GM19438 (cell line): ENCODE results near the gene OLFML2A.
A peak's percentile ranks its signal among the peaks of the same experiment; 100 is the strongest.

Source experiments
- ATAC-seq: cut with Tn5 transposase; IDR thresholded peaks from one replicate; pipeline ENCODE4 v1.9.1; 2021; ENCODE audit warnings: low read depth; ENCODE audit not compliant: unreplicated experiment

Gene OLFML2A

GRCh38 chr9:124846969-124847368 lies 70.0 kb downstream of the OLFML2A start:
- no peak for ATAC-seq

DNA sequence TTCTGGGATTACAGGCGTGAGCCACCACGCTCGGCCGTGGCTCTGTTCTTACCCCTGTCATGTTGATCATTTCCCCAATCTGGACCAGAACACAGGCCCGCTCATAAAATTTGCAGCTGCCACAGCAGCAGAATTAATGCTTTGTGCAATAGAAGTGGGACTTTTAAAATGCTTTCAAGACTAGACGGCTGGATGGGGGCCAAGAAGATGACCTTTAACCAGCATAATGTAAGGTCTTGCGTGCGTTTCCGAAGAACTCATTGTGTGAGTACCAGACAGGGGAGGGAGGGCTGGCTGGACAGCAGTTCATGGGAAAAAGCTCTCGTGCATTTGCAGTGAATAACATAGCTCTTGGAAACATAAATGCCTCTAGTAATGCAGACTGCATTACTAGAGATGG lies 72.9 kb downstream of the OLFML2A start:
- no peak for ATAC-seq

DNA sequence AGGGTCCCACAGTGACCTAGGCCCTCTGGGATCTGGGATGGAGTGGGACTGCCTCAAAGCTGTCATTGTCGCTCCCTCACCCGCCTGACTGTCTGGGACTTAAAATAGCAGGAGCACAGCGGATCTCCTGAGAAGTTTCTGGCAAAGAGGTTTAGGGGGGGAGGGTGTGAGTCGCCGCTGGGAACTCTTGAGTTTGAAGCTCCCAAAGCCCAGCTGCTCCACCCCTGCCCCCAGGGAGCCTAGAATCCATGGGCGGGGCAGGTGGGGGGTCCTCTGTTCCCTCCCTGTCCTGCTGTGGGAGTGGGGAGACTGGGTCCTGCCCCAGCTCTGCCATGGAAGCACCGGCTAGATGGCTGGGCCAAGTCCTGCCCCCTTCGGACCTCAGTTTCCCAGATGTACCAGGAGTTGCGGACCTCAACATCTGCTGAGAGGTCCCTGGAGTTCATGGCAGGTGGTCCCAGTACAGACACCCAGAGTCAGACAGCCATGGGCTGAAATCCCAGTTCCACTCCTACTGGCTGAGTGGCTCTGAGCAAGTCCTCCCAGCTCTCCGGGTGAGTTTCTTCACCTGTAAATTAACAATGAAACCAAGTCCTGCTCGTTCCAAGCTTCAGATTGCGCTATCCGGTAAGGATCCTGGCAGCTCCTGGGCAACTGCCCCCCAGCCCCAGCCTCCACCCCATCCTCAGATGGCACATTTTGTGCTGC lies 75.3 kb downstream of the OLFML2A start:
- no peak for ATAC-seq

DNA sequence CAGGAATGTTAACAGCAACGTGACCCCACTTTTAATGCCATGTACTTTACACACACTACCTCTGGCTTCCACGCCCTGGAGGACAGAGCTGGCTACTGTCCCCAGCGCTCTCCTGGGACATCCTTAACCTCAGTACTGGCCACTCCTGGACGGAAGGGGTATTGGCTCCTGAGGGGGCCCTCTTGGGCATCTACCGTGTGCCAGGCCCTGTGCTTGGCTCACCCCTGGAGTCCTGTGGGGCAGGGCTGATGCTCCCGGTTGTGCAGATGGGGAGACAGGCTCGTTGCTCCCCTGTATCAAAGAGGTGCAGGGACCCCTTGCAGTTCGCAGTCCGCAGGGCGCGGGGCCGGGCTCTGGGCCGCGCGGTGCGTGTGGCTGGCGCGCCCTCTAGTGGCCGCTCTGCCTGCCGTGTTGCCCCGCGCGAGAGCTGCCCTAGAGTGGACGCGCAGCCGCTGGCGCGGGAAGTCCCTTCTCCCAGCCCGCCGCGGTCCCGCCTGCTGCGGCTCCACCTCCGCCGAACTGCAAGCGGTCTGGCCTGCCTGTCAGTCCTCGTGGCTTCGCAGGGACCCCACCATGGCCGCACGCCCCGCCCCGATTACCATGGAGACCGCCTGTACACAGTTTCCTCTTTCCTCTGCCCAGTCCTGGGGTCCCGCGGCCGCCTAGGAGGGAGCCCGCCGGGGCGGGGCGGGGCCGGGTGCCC lies 76.0 kb downstream of the OLFML2A start, which contains the start of gene WDR38:
WDR38 (plus strand) TSS at position 632 of the 703 bp plus-strand sequence. CDS start 72 bp downstream, outside the sequence.
- ATAC-seq: peak; percentile 61

GRCh38 chr9:124853605-124854143 lies 76.7 kb downstream of the OLFML2A start:
- no peak for ATAC-seq

DNA sequence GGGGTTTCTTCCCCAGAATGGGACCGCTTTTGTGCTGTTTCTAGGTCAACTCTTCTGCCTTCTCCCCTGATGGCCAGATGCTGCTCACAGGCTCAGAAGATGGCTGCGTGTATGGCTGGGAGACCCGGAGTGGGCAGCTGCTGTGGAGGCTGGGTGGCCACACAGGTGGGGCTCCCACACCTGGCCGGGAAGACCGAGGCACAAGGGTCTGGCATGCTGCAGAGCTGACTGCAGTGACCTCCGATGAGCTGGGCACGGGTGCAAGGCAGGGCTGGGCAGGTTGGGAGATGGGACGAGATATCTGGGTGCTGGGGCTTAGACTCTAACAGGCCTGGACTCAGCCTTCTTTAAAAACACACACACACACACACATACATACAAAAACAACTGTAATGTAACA lies 77.2 kb downstream of the OLFML2A start:
- no peak for ATAC-seq

DNA sequence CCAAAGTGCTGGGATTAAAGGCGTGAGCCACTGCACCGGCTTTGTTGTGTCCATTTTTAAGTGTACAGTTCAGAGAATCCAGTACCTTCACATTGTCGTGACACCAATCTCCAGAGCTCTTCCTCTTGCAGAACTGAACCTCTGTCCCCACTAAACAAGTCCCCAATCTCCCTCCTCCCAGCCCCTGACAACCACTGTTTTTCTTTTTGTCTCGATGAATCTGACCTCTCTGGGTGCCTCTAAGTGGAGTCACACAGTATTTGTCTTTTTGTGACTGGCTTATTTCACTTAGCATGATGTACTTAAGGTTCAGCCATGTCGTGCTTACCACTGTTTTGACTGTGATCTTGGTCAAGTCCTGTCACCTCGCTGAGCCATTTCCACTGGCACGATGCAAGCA lies 77.9 kb downstream of the OLFML2A start:
- no peak for ATAC-seq

- ATAC-seq: no peak
These were observed 78.6 kb downstream of the OLFML2A start for GRCh38 chr9:124855566-124855943.

DNA sequence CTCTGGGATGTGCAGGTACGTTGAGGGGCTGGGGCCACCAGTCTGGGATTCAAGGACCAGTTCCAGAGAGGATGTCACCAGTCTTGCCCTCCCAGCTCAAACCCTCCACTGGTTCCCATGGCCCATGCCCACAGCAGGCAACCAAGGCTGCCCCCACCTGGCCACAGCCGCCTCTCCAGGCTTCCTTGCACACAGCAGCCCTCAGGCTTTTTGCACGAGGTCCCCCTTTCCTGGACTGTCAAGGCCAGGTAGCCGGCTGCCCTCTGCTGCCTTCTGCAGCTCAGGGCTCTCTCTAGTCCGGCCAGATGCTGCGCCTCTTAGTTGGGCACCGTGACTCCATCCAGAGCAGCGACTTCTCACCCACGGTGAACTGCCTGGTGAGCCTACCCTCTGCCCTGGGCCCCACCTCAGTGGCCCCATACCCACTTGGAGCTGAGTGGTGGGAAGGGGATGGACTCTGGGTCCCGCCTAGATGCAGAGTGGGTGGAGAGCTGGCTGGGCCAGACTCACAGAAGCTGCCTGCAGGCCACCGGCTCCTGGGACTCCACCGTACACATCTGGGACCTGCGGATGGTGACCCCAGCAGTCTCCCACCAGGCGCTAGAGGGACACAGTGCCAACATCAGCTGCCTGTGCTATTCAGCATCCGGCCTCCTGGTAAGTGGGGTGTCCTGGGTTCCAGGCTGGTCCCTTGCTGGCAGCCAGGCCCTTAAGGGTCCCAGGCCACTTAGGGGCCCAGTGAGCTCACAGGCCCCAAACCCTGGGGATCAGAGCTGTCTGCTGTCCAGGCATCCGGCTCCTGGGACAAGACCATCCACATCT lies 79.2 kb downstream of the OLFML2A start:
- no peak for ATAC-seq

DNA sequence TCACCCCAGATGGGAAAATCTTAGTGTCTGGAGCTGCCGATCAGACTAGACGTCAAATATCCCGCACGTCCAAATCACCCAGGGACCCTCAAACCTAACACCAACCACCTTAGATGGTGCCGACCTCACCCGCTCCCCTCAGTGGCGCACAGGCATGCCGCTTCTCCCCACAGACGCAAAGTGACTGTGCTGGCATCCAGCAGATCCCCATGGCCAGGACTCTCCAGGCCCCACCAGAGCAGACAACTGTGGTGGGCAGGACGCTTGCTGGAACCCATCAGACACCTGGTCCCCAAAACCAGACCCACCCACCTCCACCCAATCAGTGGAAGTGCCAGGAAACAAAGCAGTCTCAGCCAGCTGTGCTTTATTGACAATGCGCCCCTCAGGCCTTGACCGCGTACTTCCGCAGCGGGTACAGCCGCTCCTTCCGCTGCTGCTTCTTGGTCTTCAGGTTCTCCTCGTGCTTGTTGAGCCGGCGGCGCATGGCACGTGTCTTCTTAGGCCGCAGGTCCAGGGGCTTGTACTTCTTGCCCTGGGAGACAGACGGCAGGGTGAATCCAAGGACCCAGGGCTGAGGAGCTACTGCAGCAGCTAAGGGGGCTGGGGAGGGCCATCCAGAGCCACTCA lies 80.7 kb downstream of the OLFML2A start:
- no peak for ATAC-seq

GRCh38 chr9:124858330-124859046 lies 81.6 kb downstream of the OLFML2A start:
- no peak for ATAC-seq

GRCh38 chr9:124859803-124860581 lies 83.1 kb downstream of the OLFML2A start:
- ATAC-seq: no peak

DNA sequence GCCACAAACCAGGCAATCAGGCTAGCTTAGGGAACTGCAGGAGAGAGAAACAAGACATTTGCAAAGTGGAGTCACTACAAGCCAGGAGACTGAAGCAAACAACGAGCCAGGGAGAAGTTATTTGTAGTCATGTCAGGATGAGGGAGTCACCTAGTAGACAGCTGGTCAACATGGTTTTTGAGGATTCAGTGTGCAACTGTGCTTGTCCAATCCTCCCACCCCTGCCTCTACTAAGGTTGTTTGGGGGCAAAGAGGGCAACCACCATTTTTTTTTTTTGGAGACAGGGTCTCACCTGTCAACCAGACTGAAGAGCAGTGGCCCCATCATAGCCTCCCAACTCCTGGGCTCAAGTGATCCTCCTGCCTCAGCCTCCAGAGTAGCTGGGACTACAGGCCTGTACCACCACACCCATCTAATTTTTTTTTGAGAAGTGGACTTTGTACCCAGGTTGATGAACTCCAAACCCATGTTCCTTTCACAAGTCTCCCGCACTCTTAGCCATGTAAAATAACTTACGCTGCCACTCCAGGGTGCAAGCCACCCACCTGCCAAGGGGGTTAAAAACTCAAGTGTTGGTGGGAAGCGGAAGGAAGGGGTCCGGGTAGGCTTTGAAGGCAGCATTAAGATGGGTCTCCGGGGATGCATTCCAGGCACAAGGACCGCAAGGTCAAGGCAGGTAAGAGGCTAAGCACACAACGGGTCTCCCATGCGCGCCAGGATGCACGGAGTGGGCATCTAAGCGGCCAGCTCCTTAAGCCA lies 83.8 kb downstream of the OLFML2A start:
- ATAC-seq: no peak

DNA sequence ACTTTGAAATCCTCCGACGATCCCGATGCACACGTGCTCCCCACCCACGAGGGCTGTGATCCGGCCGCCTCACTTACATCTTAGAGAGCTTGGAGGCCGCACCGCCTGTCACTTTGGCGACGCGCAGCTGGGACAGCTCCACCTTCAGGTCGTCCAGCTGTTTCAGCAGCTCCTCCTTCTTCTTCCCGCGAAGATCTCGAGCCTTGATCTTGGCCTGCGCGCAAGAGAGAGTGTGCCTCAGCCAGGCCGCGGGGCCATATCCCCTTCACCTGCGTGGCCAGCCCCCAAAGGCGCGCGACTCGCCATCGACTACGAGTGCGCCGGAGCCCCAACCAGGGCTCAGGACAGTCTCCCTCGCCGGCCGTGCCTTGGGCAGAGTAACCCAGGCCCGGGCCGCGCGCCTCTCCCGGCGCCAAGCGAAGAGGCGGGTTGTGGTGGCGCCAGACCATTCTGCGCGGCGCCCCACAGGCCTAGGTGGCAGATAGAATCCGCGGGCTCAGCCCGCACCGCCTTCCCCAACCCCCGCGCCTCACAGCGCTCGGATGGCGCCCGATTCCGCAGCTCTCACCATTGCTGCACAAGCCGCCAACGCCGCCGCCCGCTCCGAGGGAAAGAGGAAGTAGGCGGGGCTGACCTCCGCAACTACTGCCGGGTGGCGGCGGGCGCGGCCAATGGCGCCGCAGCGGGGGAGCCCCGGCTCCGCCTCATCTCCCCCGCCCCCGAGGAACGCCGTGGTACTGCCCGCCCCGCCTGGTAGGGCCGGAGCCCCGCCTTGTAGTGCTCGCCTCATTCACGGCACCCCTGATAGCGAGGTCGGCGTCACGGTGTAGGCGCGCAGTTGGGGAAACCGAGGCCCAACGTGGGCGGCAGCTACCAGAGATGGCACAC lies 84.7 kb downstream of the OLFML2A start, which contains the start of the genes ARPC5L and RPL35:
ARPC5L (plus strand) TSS at position 789 of the 888 bp plus-strand sequence. CDS start 7,161 bp downstream, outside the sequence.
RPL35 (minus strand) TSS at position 616 of the 888 bp plus-strand sequence; CDS start at position 571, 45 bp downstream.
- ATAC-seq: peak; percentile 83

- ATAC-seq: no peak
These were observed 86.5 kb downstream of the OLFML2A start for GRCh38 chr9:124863371-124863871.
